Gastroesophageal sphincter (tissue), 3 donors: ENCODE measurements around the gene IFNL3.
"Not testable (repeated sequence)": the region's sequence is repeated elsewhere in the genome, so short reads cannot be mapped to it uniquely, and the experiment has no call there.

Experiments
- EP300 ChIP-seq: sonication (generic); formaldehyde crosslinking; IDR thresholded peaks from one replicate; pipeline ENCODE4 v1.6.1; 2017; ENCODE audit warnings: antibody characterized with exemption, mild to moderate bottlenecking
- POLR2A ChIP-seq, 2 donors: fragments of 450-650 bp; IDR thresholded peaks; one replicate each; pipeline ENCODE4 v1.6.1; 2017; ENCODE audit warnings: antibody characterized with exemption in 2 of 2, mild to moderate bottlenecking in 2 of 2, moderate library complexity in 1 of 2
- POLR2AphosphoS5 ChIP-seq: sonication (generic); formaldehyde crosslinking; IDR thresholded peaks from one replicate; pipeline ENCODE4 v1.6.1; 2017; ENCODE audit warnings: antibody characterized with exemption
- TF ChIP-seq, protein P1 (sequence below), 4 experiments: fragments of 200-600 bp in 2 of 4; fragments of 450-650 bp in 2 of 4; sonication (generic) in 1 of 4; IDR thresholded peaks; one replicate each; pipeline ENCODE4 v1.5.1; 2017 to 2019; ENCODE audit warnings: antibody characterized with exemption in 4 of 4, mild to moderate bottlenecking in 2 of 4, moderate library complexity in 2 of 4

DNA sequence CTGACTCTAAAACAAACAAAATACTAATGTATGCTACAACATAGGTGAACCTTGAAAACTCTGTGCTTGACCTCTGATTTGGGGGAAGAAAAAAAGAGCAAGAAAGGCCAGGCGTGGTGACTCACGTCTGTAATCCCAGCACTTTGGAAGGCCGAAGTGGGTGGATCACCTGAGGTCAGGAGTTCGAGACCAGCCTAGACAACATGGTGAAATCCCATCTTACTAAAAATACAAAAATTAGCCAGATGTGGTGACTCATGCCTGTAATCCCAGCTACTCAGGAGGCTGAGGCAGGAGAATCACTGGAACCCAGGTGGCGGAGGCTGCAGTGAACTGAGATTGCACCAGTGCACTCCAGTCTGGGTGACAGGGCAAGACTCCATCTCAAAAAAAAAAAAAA is 29.1 kb upstream of the IFNL3 start:
- TF ChIP-seq, protein P1, sequence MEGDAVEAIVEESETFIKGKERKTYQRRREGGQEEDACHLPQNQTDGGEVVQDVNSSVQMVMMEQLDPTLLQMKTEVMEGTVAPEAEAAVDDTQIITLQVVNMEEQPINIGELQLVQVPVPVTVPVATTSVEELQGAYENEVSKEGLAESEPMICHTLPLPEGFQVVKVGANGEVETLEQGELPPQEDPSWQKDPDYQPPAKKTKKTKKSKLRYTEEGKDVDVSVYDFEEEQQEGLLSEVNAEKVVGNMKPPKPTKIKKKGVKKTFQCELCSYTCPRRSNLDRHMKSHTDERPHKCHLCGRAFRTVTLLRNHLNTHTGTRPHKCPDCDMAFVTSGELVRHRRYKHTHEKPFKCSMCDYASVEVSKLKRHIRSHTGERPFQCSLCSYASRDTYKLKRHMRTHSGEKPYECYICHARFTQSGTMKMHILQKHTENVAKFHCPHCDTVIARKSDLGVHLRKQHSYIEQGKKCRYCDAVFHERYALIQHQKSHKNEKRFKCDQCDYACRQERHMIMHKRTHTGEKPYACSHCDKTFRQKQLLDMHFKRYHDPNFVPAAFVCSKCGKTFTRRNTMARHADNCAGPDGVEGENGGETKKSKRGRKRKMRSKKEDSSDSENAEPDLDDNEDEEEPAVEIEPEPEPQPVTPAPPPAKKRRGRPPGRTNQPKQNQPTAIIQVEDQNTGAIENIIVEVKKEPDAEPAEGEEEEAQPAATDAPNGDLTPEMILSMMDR (IDR thresholded peaks at IDR 0.05) = not testable (repeated sequence)
- TF ChIP-seq POLR2A (IDR thresholded peaks at IDR 0.05); POLR2AphosphoS5; EP300: not testable (repeated sequence)
